ENCODE measurements around the gene AP1G2.

AP1G2 gene

DNA sequence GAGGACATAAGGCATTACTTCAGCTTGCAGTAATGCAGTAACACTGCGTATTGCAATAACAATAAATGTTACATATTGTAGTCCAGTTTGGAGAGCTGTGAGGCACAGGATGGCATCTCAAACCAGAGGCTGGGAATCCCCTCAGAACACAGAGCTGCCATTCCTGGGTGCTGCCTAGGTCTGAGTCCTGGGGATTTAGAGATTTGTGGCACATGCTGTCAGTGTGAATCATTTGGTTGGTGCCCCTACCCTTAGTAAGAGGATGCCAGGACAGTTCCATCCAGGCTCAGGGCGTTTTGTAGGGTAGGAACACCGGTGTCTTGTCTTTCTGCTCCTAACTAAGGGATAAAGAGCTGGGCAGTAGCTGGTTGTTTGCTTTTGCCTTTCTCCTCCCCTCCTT, 38.6 kb downstream of the AP1G2 start:
- TF ChIP-seq, protein P1, sequence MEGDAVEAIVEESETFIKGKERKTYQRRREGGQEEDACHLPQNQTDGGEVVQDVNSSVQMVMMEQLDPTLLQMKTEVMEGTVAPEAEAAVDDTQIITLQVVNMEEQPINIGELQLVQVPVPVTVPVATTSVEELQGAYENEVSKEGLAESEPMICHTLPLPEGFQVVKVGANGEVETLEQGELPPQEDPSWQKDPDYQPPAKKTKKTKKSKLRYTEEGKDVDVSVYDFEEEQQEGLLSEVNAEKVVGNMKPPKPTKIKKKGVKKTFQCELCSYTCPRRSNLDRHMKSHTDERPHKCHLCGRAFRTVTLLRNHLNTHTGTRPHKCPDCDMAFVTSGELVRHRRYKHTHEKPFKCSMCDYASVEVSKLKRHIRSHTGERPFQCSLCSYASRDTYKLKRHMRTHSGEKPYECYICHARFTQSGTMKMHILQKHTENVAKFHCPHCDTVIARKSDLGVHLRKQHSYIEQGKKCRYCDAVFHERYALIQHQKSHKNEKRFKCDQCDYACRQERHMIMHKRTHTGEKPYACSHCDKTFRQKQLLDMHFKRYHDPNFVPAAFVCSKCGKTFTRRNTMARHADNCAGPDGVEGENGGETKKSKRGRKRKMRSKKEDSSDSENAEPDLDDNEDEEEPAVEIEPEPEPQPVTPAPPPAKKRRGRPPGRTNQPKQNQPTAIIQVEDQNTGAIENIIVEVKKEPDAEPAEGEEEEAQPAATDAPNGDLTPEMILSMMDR (IDR thresholded peaks at IDR 0.05; ENCODE audit: low read depth, low read length) = no peak
- H3K4me3 ChIP-seq (replicated peaks in 1 of 2; ENCODE audit: low read depth in 2 of 2, low read length in 2 of 2) = no peak overlapping the region
- DNase-seq (ENCODE audit: low read depth in 2 of 2) = no peak

DNA sequence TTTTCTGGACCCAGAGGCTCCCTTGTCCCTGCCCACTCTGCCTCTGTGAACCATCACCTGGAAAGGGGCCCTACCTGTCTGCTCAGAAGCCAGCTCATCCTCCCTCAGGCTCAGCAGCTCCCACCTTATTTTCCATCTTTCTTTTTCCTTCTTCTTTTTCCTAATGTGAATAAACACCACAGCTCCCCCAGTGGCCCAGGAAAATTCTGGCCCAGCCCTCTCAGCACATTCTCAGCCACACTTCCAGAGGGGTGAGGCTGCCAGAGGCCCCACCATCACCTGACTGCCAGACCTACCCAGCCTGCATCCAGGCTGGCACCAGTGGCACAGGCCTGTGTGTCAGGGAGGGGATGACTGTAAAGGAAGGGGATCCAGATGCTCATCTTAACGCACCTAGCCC, 39.0 kb downstream of the AP1G2 start:
- TF ChIP-seq, protein P1 (IDR thresholded peaks at IDR 0.05; ENCODE audit: low read depth, low read length) = no peak
- no peak overlapping the region for H3K4me3 ChIP-seq (replicated peaks in 1 of 2; ENCODE audit: low read depth in 2 of 2, low read length in 2 of 2)
- no peak for DNase-seq (ENCODE audit: low read depth in 2 of 2)

DNA sequence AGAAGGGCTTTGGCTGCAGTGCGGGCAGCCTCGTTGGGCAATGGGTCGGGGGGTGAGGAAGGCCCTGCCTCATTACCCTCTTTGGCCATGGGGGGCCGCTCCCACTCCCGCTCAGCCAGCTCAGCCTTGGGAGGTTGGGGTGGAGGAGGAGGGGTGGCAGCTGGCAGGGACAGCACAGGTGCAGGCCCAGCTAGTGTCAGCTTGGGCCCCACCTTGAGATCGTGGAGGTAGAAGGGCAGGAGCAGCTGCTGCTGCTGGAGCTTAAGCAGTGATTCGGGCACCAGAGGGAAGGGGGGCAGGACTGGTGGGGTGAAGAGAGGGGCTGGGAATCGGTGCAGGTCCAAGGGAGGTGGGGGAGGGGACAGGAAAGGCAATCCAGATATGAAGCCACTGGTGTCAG, 42.0 kb downstream of the AP1G2 start:
- H3K4me3 ChIP-seq (replicated peaks in 1 of 2; ENCODE audit: low read depth in 2 of 2, low read length in 2 of 2) = no peak overlapping the region
- DNase-seq (ENCODE audit: low read depth in 2 of 2) = no peak
- TF ChIP-seq, protein P1 (IDR thresholded peaks at IDR 0.05; ENCODE audit: low read depth, low read length) = no peak

DNA sequence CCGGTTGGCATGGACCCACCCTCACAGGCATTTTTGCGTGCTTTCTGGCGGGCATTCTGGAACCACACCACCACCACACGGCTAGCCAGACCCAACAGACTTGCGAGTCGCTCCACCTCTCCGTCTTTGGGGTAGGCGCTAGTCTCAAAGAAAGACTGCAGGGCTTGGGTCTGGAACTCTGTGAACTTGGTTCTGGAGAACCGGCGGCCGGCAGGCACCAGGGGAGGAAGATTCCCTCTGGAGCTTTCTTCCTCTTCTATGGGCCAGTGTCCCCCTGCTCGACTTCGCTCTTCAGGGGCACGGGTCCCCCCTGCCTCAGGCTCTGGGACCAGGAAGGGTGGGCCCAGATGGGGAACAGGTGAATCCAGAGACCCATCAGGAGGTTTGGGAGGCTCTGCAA, 42.6 kb downstream of the AP1G2 start:
- TF ChIP-seq, protein P1 (IDR thresholded peaks at IDR 0.05; ENCODE audit: low read depth, low read length) = no peak
- no peak for DNase-seq (ENCODE audit: low read depth in 2 of 2)
- no peak overlapping the region for H3K4me3 ChIP-seq (replicated peaks in 1 of 2; ENCODE audit: low read depth in 2 of 2, low read length in 2 of 2)

DNA sequence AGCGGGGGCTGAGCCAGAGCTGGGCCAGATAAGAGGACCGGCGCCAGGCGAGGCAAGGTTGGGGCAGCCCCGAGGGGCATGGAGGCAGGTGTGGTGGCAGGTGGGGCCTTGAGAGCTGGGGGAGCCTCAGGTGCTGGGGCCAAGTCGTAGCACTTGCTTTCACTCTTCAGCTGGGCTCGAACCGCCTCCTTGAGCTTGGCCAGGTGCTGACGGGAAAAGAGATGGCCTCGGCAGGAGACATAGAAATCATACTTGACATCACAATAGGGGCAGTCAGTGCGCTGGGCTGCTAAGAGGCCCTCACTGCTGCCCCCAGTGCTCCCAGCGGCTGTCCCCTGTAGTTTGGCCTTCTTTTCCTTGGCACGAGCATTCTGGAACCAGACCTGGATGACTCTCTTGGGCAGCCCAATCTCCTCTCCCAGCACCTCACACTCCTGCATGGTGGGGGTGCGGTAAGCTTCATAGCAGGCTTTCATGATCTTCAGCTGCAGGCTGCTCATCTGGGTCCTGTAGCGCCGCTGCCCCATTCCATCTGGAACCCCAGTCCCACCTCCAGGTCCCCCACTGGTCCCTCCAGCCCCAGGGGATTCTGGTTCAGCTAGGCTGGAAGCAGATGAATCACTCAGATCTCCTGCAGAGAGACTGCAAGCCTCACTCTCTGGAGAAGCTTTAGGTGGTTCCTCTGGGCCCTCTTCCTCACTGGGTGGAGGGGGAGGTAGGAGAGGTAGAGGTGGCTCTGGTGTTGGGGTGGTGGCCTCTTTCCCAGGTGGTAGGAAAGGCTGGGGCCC, 44.2 kb downstream of the AP1G2 start:
- TF ChIP-seq, protein P1 (IDR thresholded peaks at IDR 0.05; ENCODE audit: low read depth, low read length) = no peak
- no peak for DNase-seq (ENCODE audit: low read depth in 2 of 2)
- no peak overlapping the region for H3K4me3 ChIP-seq (replicated peaks in 1 of 2; ENCODE audit: low read depth in 2 of 2, low read length in 2 of 2)

DNA sequence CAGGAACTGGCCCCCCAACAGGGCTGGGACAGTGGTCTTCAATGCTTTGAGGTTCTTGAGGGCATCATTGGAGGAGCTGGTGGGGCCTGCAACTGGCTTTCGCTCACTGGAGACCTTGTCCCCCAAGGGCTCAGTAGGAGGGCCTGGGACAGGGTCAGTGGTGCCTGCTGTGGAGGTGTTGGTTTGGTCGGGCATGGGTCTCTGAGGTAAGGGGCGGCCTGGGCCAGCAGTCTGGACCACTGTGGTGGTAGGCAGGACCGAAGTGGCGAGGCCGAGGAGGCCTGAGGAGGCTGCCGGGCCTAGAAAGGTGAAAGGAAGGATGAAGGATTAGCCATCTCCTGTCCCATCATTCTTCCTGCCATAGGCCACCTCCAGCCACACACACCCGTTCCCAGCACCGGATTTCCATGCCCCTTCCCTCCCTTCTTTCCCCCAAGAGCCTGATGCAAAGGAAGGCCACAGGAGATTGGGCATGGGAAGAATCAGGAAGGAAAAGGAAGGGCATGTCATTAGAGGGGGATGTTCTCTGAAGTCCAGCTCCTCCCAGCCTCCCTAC, 44.9 kb downstream of the AP1G2 start:
- no peak for DNase-seq (ENCODE audit: low read depth in 2 of 2)
- H3K4me3 ChIP-seq (replicated peaks in 1 of 2; ENCODE audit: low read depth in 2 of 2, low read length in 2 of 2) = no peak overlapping the region
- TF ChIP-seq, protein P1 (IDR thresholded peaks at IDR 0.05; ENCODE audit: low read depth, low read length) = no peak
